HepG2 (cell line): ENCODE results near the gene NFXL1. TPM values are rescaled to one million over a fixed set of nuclear protein-coding genes. Genes with fewer than 3 reads are reported as not detected.
A peak's percentile ranks its signal among the peaks of the same experiment; 100 is the strongest.

Experiments
- ATAC-seq: fragments of 200-7000 bp; cut with Tn5 transposase; 3 replicates; pipeline ENCODE4 v1.9.1; 2020; ENCODE audit warnings: mild to moderate bottlenecking, moderate library complexity
- BruUV-seq: library from RNA; stranded (reverse); fragments of 400-500 nt; replicated peaks from 2 replicates; lab custom pipeline; 2021; lab: Mats Ljungman, UMichigan
- CTCF ChIA-PET: fragments of 300-600 bp; formaldehyde crosslinking; extraction: SDS; loops from one replicate; lab custom pipeline; 2021; ENCODE audit warnings: low total read pairs, inconsistent platforms, low intra/inter-chr PET ratio; lab: Yijun Ruan, JAX
- POLR2A ChIA-PET: fragments of 350-600 bp; sonication (Branson Sonifier 250); formaldehyde crosslinking; loops from one replicate; lab custom pipeline; 2020; ENCODE audit warnings: antibody characterized with exemption, inconsistent platforms; lab: Yijun Ruan, JAX
- DNase-seq: peaks from one replicate; pipeline ENCODE4 v3.0.0-alpha.2; 2015; ENCODE audit warnings: low spot score
- FAIRE-seq: peaks from 3 replicates; lab custom pipeline; 2011; peaks lifted over from hg19 to GRCh38; lab: Jason Lieb, UNC
- H2AFZ ChIP-seq: one replicate; pipeline ENCODE4 v1.6.1; 2011; ENCODE audit warnings: low read length, inconsistent platforms
- H3K27ac ChIP-seq: fragments of 300-600 bp; 3 replicates; pipeline ENCODE4 v1.8.0; 2011; ENCODE audit warnings: mixed run types, mild to moderate bottlenecking, mixed read lengths, low read length, inconsistent platforms; ENCODE audit not compliant: insufficient read depth; ENCODE audit errors: extremely low read length
- H3K27me3 ChIP-seq, 2 experiments: fragments of 200-600 bp in 1 of 2; 2 replicates in 1 of 2; 3 replicates in 1 of 2; pipeline versions ENCODE4 v1.6.0 to v1.8.0; 2011; ENCODE audit warnings: low read length in 2 of 2, mild to moderate bottlenecking in 2 of 2, moderate library complexity in 2 of 2, inconsistent platforms in 1 of 2; ENCODE audit not compliant: insufficient read depth in 2 of 2, control insufficient read depth in 1 of 2
- H3K36me3 ChIP-seq, 2 experiments: fragments of 200-600 bp in 1 of 2; replicated peaks in 1 of 2; 2 replicates in 1 of 2; 3 replicates in 1 of 2; pipeline versions ENCODE4 v1.5.1 to v1.8.0; 2011; ENCODE audit warnings: low read length in 2 of 2, inconsistent platforms in 1 of 2; ENCODE audit not compliant: insufficient read depth in 2 of 2, control insufficient read depth in 1 of 2
- H3K4me1 ChIP-seq: 2 replicates; pipeline ENCODE4 v1.5.1; 2012; ENCODE audit warnings: low read length, inconsistent platforms; ENCODE audit not compliant: insufficient read depth
- H3K4me2 ChIP-seq: 2 replicates; pipeline ENCODE4 v1.6.0; 2011; ENCODE audit warnings: low read depth, low read length, inconsistent platforms
- H3K4me3 ChIP-seq, 3 experiments: fragments of 200-600 bp in 1 of 3; sonication (generic), shearing (Covaris generic) in 1 of 3; replicated peaks in 1 of 3; 2 replicates each; pipeline ENCODE4 v1.5.1; 2011 to 2016; ENCODE audit warnings: low read length in 3 of 3, inconsistent platforms in 2 of 3, low read depth in 2 of 3, mild to moderate bottlenecking in 2 of 3, control low read depth in 1 of 3, mixed read lengths in 1 of 3; ENCODE audit not compliant: insufficient read depth in 1 of 3
- H3K79me2 ChIP-seq: one replicate; pipeline ENCODE4 v1.6.1; 2011; ENCODE audit warnings: low read length, inconsistent platforms; ENCODE audit not compliant: insufficient read depth
- H3K9ac ChIP-seq: 2 replicates; pipeline ENCODE4 v1.6.0; 2011; ENCODE audit warnings: mild to moderate bottlenecking, low read depth, low read length, inconsistent platforms; ENCODE audit not compliant: insufficient read depth
- H3K9me3 ChIP-seq: 2 replicates; pipeline ENCODE4 v1.5.1; 2012; ENCODE audit warnings: mild to moderate bottlenecking, low read length
- H4K20me1 ChIP-seq: 2 replicates; pipeline ENCODE4 v1.6.0; 2011; ENCODE audit warnings: inconsistent platforms, mild to moderate bottlenecking, low read length, moderate library complexity; ENCODE audit not compliant: insufficient read depth
- AGO2 ChIP-seq: fragments of 200-400 bp; formaldehyde crosslinking; optimal IDR thresholded peaks from 2 replicates; pipeline ENCODE3; 2017; ENCODE audit warnings: mild to moderate bottlenecking, low read depth, low read length, moderate library complexity
- ATF3 ChIP-seq: sonication (generic); formaldehyde crosslinking; IDR thresholded peaks from 2 replicates; pipeline ENCODE4 v1.4.0; 2020; ENCODE audit warnings: missing genetic modification reagents
- DR1 ChIP-seq: sonication (generic); formaldehyde crosslinking; IDR thresholded peaks from 2 replicates; pipeline ENCODE4 v1.8.0; 2021; ENCODE audit warnings: mild to moderate bottlenecking, missing genetic modification reagents, inconsistent platforms
- EEA1 ChIP-seq: sonication (generic); formaldehyde crosslinking; IDR thresholded peaks from 2 replicates; pipeline ENCODE4 v1.5.1; 2020; ENCODE audit warnings: mild to moderate bottlenecking, missing genetic modification reagents, borderline replicate concordance
- FOXM1 ChIP-seq: sonication (generic); formaldehyde crosslinking; IDR thresholded peaks from 2 replicates; pipeline ENCODE4 v1.5.0; 2020; ENCODE audit warnings: missing genetic modification reagents
- KDM2A ChIP-seq: sonication (generic); formaldehyde crosslinking; IDR thresholded peaks from 2 replicates; pipeline ENCODE4 v1.4.0; 2020; ENCODE audit warnings: low read depth, missing genetic modification reagents, borderline replicate concordance
- KDM5A ChIP-seq: fragments of 200-600 bp; sonication (generic); IDR thresholded peaks from 2 replicates; pipeline ENCODE4 v1.7.0; 2018; ENCODE audit warnings: antibody characterized with exemption, mild to moderate bottlenecking, low read length, borderline replicate concordance
- MZF1 ChIP-seq: sonication (generic); formaldehyde crosslinking; IDR thresholded peaks from 2 replicates; pipeline ENCODE4 v1.8.1; 2023; ENCODE audit warnings: mild to moderate bottlenecking, missing genetic modification reagents, borderline replicate concordance
- PATZ1 ChIP-seq: sonication (generic); formaldehyde crosslinking; IDR thresholded peaks from 2 replicates; pipeline ENCODE4 v1.4.0; 2020; ENCODE audit warnings: missing genetic modification reagents
- POGZ ChIP-seq: sonication (generic); formaldehyde crosslinking; IDR thresholded peaks from 2 replicates; pipeline ENCODE4 v1.4.0; 2020; ENCODE audit warnings: mild to moderate bottlenecking, missing genetic modification reagents
- RARG ChIP-seq: sonication (generic); formaldehyde crosslinking; IDR thresholded peaks from 2 replicates; pipeline ENCODE4 v1.4.0; 2020; ENCODE audit warnings: low read depth, mild to moderate bottlenecking, missing genetic modification reagents
- SAP130 ChIP-seq: IDR thresholded peaks from 2 replicates; pipeline ENCODE4 v1.6.1; 2016; ENCODE audit warnings: low read depth
- SPEN ChIP-seq: sonication (generic); formaldehyde crosslinking; IDR thresholded peaks from 2 replicates; pipeline ENCODE4 v1.5.1; 2020; ENCODE audit warnings: low read depth, mild to moderate bottlenecking, missing genetic modification reagents
- ZEB1 ChIP-seq: IDR thresholded peaks from 2 replicates; pipeline ENCODE4 v1.6.1; 2012; ENCODE audit warnings: mild to moderate bottlenecking, low read depth, inconsistent platforms; ENCODE audit not compliant: insufficient replicate concordance
- ZNF263 ChIP-seq: sonication (generic); formaldehyde crosslinking; IDR thresholded peaks from 2 replicates; pipeline ENCODE4 v1.4.0; 2020; ENCODE audit warnings: missing genetic modification reagents
- ZNF354B ChIP-seq: sonication (generic); formaldehyde crosslinking; IDR thresholded peaks from 2 replicates; pipeline ENCODE4 v1.8.0; 2022; ENCODE audit warnings: mild to moderate bottlenecking, missing genetic modification reagents
- ZNF598 ChIP-seq: sonication (generic); formaldehyde crosslinking; IDR thresholded peaks from 2 replicates; pipeline ENCODE4 v1.5.1; 2020; ENCODE audit warnings: mild to moderate bottlenecking, missing genetic modification reagents, borderline replicate concordance
- ZNF605 ChIP-seq: sonication (generic); formaldehyde crosslinking; IDR thresholded peaks from 2 replicates; pipeline ENCODE4 v1.8.0; 2022; ENCODE audit warnings: mild to moderate bottlenecking, missing genetic modification reagents
- ZNF619 ChIP-seq: sonication (generic); formaldehyde crosslinking; IDR thresholded peaks from 2 replicates; pipeline ENCODE4 v1.4.0; 2020; ENCODE audit warnings: mild to moderate bottlenecking, missing genetic modification reagents
- ZNF674 ChIP-seq: sonication (generic); formaldehyde crosslinking; IDR thresholded peaks from 2 replicates; pipeline ENCODE4 v1.5.0; 2020; ENCODE audit warnings: low read depth, mild to moderate bottlenecking, missing genetic modification reagents
- ZNF749 ChIP-seq: sonication (generic); formaldehyde crosslinking; IDR thresholded peaks from 2 replicates; pipeline ENCODE4 v1.8.0; 2022; ENCODE audit warnings: mild to moderate bottlenecking, missing genetic modification reagents, moderate library complexity, borderline replicate concordance
- ZNF768 ChIP-seq: sonication (generic); formaldehyde crosslinking; IDR thresholded peaks from 2 replicates; pipeline ENCODE4 v1.4.0; 2020; ENCODE audit warnings: missing genetic modification reagents
- WGBS: methylation state at CpG from one replicate; pipeline ENCODE4 v1.1.6; 2017; ENCODE audit warnings: low lambda C conversion rate; 5-methylcytosine and 5-hydroxymethylcytosine counted together
- in situ Hi-C: cut with HindIII; loops from 2 replicates; pipeline ENCODE4 v1.10.0; 2017; ENCODE audit warnings: low pct_unique_long_range_greater_than_20kb; ENCODE audit not compliant: extremely low pct_ligation_motif_present
- intact Hi-C: fragments of 100-400 bp; cut with micrococcal nuclease; formaldehyde crosslinking; loops from one replicate; pipeline ENCODE4 v1.10.0; 2022; ENCODE audit not compliant: unreplicated experiment
- polyA plus RNA-seq, 8 experiments: library from polyadenylated mRNA; depleted of rRNA in 3 of 8; stranded (reverse) in 7 of 8; unstranded in 1 of 8; fragments of >200 nt; fragmentation: Illumina TruSeq in 4 of 8; extraction: Trizol in 4 of 8; gene quantifications; 2 replicates each; pipeline versions ENCODE4 v1.2.1 to v1.2.3, GENCODE V29; 2011 to 2016; ENCODE audit warnings: low read depth in 4 of 8, missing spikeins in 1 of 8, mixed read lengths in 1 of 8; ENCODE audit not compliant: insufficient read depth in 1 of 8
- total RNA-seq, 5 experiments: library from RNA; depleted of rRNA; stranded (reverse); fragments of >200 nt; fragmentation: Illumina TruSeq; extraction: Trizol; gene quantifications; 2 replicates each; pipeline ENCODE4 v1.2.3, GENCODE V29; 2016; ENCODE audit warnings: low read depth in 1 of 5

The NFXL1 gene
- total and polyA plus RNA-seq, 2 of the 13 experiments (the other 11 are each of a cell fraction or from before 2014, with no cell fraction given), result 12.0 to 18.6 TPM

- TF ChIP-seq SAP130 (CRISPR knock-in tag), result peak; percentile 45; the same call in 1 of the 2 replicates
- TF ChIP-seq MZF1 (CRISPR knock-in tag), result no peak
- no peak for TF ChIP-seq ATF3 (CRISPR knock-in tag)
- no peak for TF ChIP-seq ZNF263
- TF ChIP-seq, all 625 proteins: peak for 7
Observed at GRCh38 chr4:47914926-47915237, 499 bp upstream of the NFXL1 start (continued).

- no peaks in the 10 kb centered on the region for H3K9me3 ChIP-seq
- peaks cover 50% of the 10 kb centered on the region for H3K79me2 ChIP-seq
- no peaks in the 10 kb centered on the region; a peak in 1 of 5 replicates for H3K27me3 ChIP-seq
- H4K20me1 ChIP-seq, result peaks cover 15% of the 10 kb centered on the region; the same call in 1 of the 2 replicates
- H3K9ac ChIP-seq, result peak overlapping the region; percentile 85
- no peak overlapping the region for H2AFZ ChIP-seq
- H3K27ac ChIP-seq, result peak overlapping the region; percentile 87
- no TSS peak for BruUV-seq
- CTCF ChIA-PET, result no interaction called here
- ATAC-seq (peak; percentile 77), DNase-seq (peak; percentile 13), FAIRE-seq (no peak)
- WGBS, result under 1% methylated on average over 22 of the region's 29 CpGs
- in situ Hi-C loops, result no loop called here
- intact Hi-C loops, result loop anchor here (5.0 kb wide), 3 partner anchors 37 to 103 kb away; partner anchors contain the start of genes CNGA1, CORIN and NIPAL1
- peak overlapping the region; percentile 75 to 96 (median 96) for H3K4me3 ChIP-seq
- H3K36me3 ChIP-seq, result peaks cover 1 to 6% of the 10 kb centered on the region in 2 experiments; a peak in 3 of 5 replicates
- POLR2A ChIA-PET, result interaction anchor here (1.0 to 1.4 kb wide), 3 partner anchors 32 to 130 kb away, joined by 3 to 5 read pairs (median 4); no protein-coding TSS in a partner anchor
- peaks cover 40% of the 10 kb centered on the region for H3K4me1 ChIP-seq
- H3K4me2 ChIP-seq, result peak overlapping the region; percentile 86
- TF ChIP-seq PATZ1 (CRISPR knock-in tag) (peak; percentile 24; the same call in 1 of the 2 replicates), ZNF605 (0 out of 2 replicates have a peak, but pooled peaks have one; percentile 22), DR1 (CRISPR knock-in tag) (peak; percentile 35; the same call in 1 of the 2 replicates), ZNF354B (no peak), POGZ (CRISPR knock-in tag) (no peak), AGO2 (peak; percentile 87), ZNF619 (CRISPR knock-in tag) (peak; percentile 18; the same call in 1 of the 2 replicates), RARG (0 out of 2 replicates have a peak, but pooled peaks have one; percentile 22), SPEN (CRISPR knock-in tag) (peak; percentile 32; the same call in 1 of the 2 replicates), EEA1 (CRISPR knock-in tag) (peak; percentile 76; the same call in 1 of the 2 replicates), ZNF598 (CRISPR knock-in tag) (0 out of 2 replicates have a peak, but pooled peaks have one; percentile 9), ZNF768 (peak; percentile 37; the same call in 1 of the 2 replicates), KDM2A (CRISPR knock-in tag) (peak; percentile 28; the same call in 1 of the 2 replicates), FOXM1 (CRISPR knock-in tag) (no peak), ZEB1 (peak; percentile 43), ZNF749 (CRISPR knock-in tag) (0 out of 2 replicates have a peak, but pooled peaks have one; percentile 56), ZNF674 (CRISPR knock-in tag) (0 out of 2 replicates have a peak, but pooled peaks have one; percentile 5), KDM5A (peak; percentile 51; the same call in 1 of the 2 replicates)
Observed at GRCh38 chr4:47913861-47914219, 543 bp downstream of the NFXL1 start.
